GM10248 (cell line): ENCODE results near the gene PPP1R14D.
A peak's percentile ranks its signal among the peaks of the same experiment; 100 is the strongest.

ENCODE experiments used
- CTCF ChIA-PET: fragments of 300-600 bp; sonication (Branson Sonifier 250); formaldehyde crosslinking; extraction: SDS; loops from one replicate; lab custom pipeline; 2021; ENCODE audit warnings: antibody characterized with exemption; lab: Yijun Ruan, JAX
- POLR2A ChIA-PET: fragments of 350-650 bp; sonication (Branson Sonifier 250); formaldehyde crosslinking; extraction: SDS; loops from one replicate; lab custom pipeline; 2020; ENCODE audit warnings: antibody characterized with exemption; lab: Yijun Ruan, JAX
- DNase-seq: peaks from one replicate; pipeline ENCODE4 v3.0.0; 2012; ENCODE audit errors: extremely low spot score
- CTCF ChIP-seq: IDR thresholded peaks from 2 replicates; pipeline ENCODE4 v1.5.1; 2012; ENCODE audit warnings: mild to moderate bottlenecking, low read depth; ENCODE audit errors: extremely low read depth, missing control alignments, control extremely low read depth

PPP1R14D gene

GRCh38 chr15:40845511-40846284 is 17.2 kb upstream of the PPP1R14D start:
- ChIA-PET CTCF (interaction anchor here (1.3 to 1.7 kb wide), 2 partner anchors 33 to 57 kb away, joined by 3 read pairs; no protein-coding TSS in a partner anchor), POLR2A (no interaction called here)
- no peak for DNase-seq
- no peak for TF ChIP-seq CTCF

- TF ChIP-seq CTCF: no peak
- CTCF ChIA-PET: interaction anchor here (1.1 to 1.3 kb wide), 2 partner anchors 31 to 58 kb away, joined by 3 read pairs; no protein-coding TSS in a partner anchor
- DNase-seq: no peak
- POLR2A ChIA-PET: interaction anchor here (0.5 kb wide), 1 partner anchor 12 kb away, joined by 4 read pairs; no protein-coding TSS in a partner anchor
Measured at GRCh38 chr15:40845036-40845435, 16.5 kb upstream of the PPP1R14D start.

GRCh38 chr15:40844696-40845030 is 16.2 kb upstream of the PPP1R14D start:
- ChIA-PET CTCF (interaction anchor here (1.1 to 1.3 kb wide), 3 partner anchors 31 to 66 kb away, joined by 3 read pairs; no protein-coding TSS in a partner anchor), POLR2A (interaction anchor here (0.5 kb wide), 1 partner anchor 11 kb away, joined by 4 read pairs; no protein-coding TSS in a partner anchor)
- no peak for TF ChIP-seq CTCF
- no peak for DNase-seq

GRCh38 chr15:40843885-40844695 is 15.6 kb upstream of the PPP1R14D start, which contains the start of gene SPINT1:
TSS of gene SPINT1 (plus strand) at chr15:40844048. CDS start at chr15:40844555, 507 bp downstream.
- CTCF ChIA-PET: interaction anchor here (0.8 to 1.3 kb wide), 6 partner anchors 16 to 67 kb away, joined by 3 to 4 read pairs (median 3); partner anchors contain the start of genes PPP1R14D and VPS18
- POLR2A ChIA-PET: interaction anchor here (0.5 kb wide), 1 partner anchor 11 kb away, joined by 4 read pairs; no protein-coding TSS in a partner anchor
- no peak for TF ChIP-seq CTCF
- peak; percentile 73 for DNase-seq

GRCh38 chr15:40843261-40843884 is 14.9 kb upstream of the PPP1R14D start:
- peak; percentile 7 for TF ChIP-seq CTCF
- ChIA-PET POLR2A (no interaction called here), CTCF (interaction anchor here (0.8 to 1.2 kb wide), 4 partner anchors 15 to 67 kb away, joined by 3 to 4 read pairs (median 4); partner anchors contain the start of genes PPP1R14D and VPS18)
- no peak for DNase-seq

- no peak for DNase-seq
- ChIA-PET CTCF (no interaction called here), POLR2A (no interaction called here)
- no peak for TF ChIP-seq CTCF
Measured at GRCh38 chr15:40841741-40842140, 13.2 kb upstream of the PPP1R14D start.
